ENCODE data around the gene FAM180A. TPM values are rescaled to one million over a fixed set of nuclear protein-coding genes. Genes with fewer than 3 reads are reported as not detected.
A peak's percentile ranks its signal among the peaks of the same experiment; 100 is the strongest.

The FAM180A gene
- total RNA-seq, 2 donors from 2014 or later = not detected

GRCh38 chr7:135712182-135712782, 36.3 kb downstream of the FAM180A start:
- H3K4me3 Mint-ChIP-seq = no peak overlapping the region
- no peak overlapping the region for H3K27ac Mint-ChIP-seq
- H3K36me3 Mint-ChIP-seq (ENCODE audit: low read depth) = no peaks in the 10 kb centered on the region
- Histone ChIP-seq H3K36me3 (ENCODE audit: control insufficient read depth, insufficient read depth, low read length) (no peaks in the 10 kb centered on the region), H3K4me1 (ENCODE audit: control insufficient read depth, insufficient read depth, low read length) (peaks cover 6% of the 10 kb centered on the region), H3K4me3 (ENCODE audit: low read length) (no peak overlapping the region), H3K9me3 (ENCODE audit: control insufficient read depth, low read length) (no peaks in the 10 kb centered on the region), H3K9ac (ENCODE audit: extremely low read depth, low read length, poor library complexity, severe bottlenecking) (no peak overlapping the region), H3K27me3 (ENCODE audit: control insufficient read depth, insufficient read depth, low read length, poor library complexity, severe bottlenecking) (no peaks in the 10 kb centered on the region), H3K27ac (ENCODE audit: low read depth, low read length) (no peak overlapping the region)
- no peak for DNase-seq
- no peaks in the 10 kb centered on the region for H3K9me3 Mint-ChIP-seq
- H3K27me3 Mint-ChIP-seq (ENCODE audit: insufficient read depth) = no peaks in the 10 kb centered on the region
- TF ChIP-seq, protein P1, sequence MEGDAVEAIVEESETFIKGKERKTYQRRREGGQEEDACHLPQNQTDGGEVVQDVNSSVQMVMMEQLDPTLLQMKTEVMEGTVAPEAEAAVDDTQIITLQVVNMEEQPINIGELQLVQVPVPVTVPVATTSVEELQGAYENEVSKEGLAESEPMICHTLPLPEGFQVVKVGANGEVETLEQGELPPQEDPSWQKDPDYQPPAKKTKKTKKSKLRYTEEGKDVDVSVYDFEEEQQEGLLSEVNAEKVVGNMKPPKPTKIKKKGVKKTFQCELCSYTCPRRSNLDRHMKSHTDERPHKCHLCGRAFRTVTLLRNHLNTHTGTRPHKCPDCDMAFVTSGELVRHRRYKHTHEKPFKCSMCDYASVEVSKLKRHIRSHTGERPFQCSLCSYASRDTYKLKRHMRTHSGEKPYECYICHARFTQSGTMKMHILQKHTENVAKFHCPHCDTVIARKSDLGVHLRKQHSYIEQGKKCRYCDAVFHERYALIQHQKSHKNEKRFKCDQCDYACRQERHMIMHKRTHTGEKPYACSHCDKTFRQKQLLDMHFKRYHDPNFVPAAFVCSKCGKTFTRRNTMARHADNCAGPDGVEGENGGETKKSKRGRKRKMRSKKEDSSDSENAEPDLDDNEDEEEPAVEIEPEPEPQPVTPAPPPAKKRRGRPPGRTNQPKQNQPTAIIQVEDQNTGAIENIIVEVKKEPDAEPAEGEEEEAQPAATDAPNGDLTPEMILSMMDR (conservative IDR thresholded peaks at IDR 0.05) = no peak
- 89% methylated on average over 4 of the region's 4 CpGs; no CpG with 5 or more reads in 1 of the 2 experiments for WGBS, 2 experiments (ENCODE audit: insufficient coverage in 1 of 2, insufficient read length in 1 of 2)
- H3K4me1 Mint-ChIP-seq = peaks cover 14% of the 10 kb centered on the region

GRCh38 chr7:135711139-135711469, 37.5 kb downstream of the FAM180A start:
- DNase-seq = no peak
- no peaks in the 10 kb centered on the region for H3K36me3 ChIP-seq (ENCODE audit: control insufficient read depth, insufficient read depth, low read length)
- no peak overlapping the region for H3K27ac ChIP-seq (ENCODE audit: low read depth, low read length)
- TF ChIP-seq, protein P1 (conservative IDR thresholded peaks at IDR 0.05) = peak; percentile 27
- Mint-ChIP-seq H3K36me3 (ENCODE audit: low read depth) (no peaks in the 10 kb centered on the region), H3K4me1 (peaks cover 10% of the 10 kb centered on the region), H3K27me3 (ENCODE audit: insufficient read depth) (no peaks in the 10 kb centered on the region), H3K9me3 (no peaks in the 10 kb centered on the region), H3K27ac (no peak overlapping the region), H3K4me3 (no peak overlapping the region)
- WGBS, 2 experiments (ENCODE audit: insufficient coverage in 1 of 2, insufficient read length in 1 of 2) = 77 to 79% methylated on average over 6 to 8 of the region's 8 CpGs
- H3K4me3 ChIP-seq (ENCODE audit: low read length) = no peak overlapping the region
- H3K27me3 ChIP-seq (ENCODE audit: control insufficient read depth, insufficient read depth, low read length, poor library complexity, severe bottlenecking) = no peaks in the 10 kb centered on the region
- no peak overlapping the region for H3K9ac ChIP-seq (ENCODE audit: extremely low read depth, low read length, poor library complexity, severe bottlenecking)
- no peaks in the 10 kb centered on the region for H3K9me3 ChIP-seq (ENCODE audit: control insufficient read depth, low read length)
- H3K4me1 ChIP-seq (ENCODE audit: control insufficient read depth, insufficient read depth, low read length) = peaks cover 6% of the 10 kb centered on the region

GRCh38 chr7:135710417-135711138, 38.0 kb downstream of the FAM180A start:
- DNase-seq = peak; percentile 76
- Mint-ChIP-seq H3K9me3 (no peaks in the 10 kb centered on the region), H3K4me3 (no peak overlapping the region), H3K27me3 (ENCODE audit: insufficient read depth) (no peaks in the 10 kb centered on the region), H3K4me1 (peaks cover 10% of the 10 kb centered on the region), H3K27ac (no peak overlapping the region), H3K36me3 (ENCODE audit: low read depth) (no peaks in the 10 kb centered on the region)
- no peak overlapping the region for H3K27ac ChIP-seq (ENCODE audit: low read depth, low read length)
- H3K9ac ChIP-seq (ENCODE audit: extremely low read depth, low read length, poor library complexity, severe bottlenecking) = no peak overlapping the region
- no peaks in the 10 kb centered on the region for H3K36me3 ChIP-seq (ENCODE audit: control insufficient read depth, insufficient read depth, low read length)
- H3K4me1 ChIP-seq (ENCODE audit: control insufficient read depth, insufficient read depth, low read length) = peaks cover 6% of the 10 kb centered on the region
- no peaks in the 10 kb centered on the region for H3K27me3 ChIP-seq (ENCODE audit: control insufficient read depth, insufficient read depth, low read length, poor library complexity, severe bottlenecking)
- H3K9me3 ChIP-seq (ENCODE audit: control insufficient read depth, low read length) = no peaks in the 10 kb centered on the region
- no peak overlapping the region for H3K4me3 ChIP-seq (ENCODE audit: low read length)
- WGBS, 2 experiments (ENCODE audit: insufficient coverage in 1 of 2, insufficient read length in 1 of 2) = 28 to 73% methylated on average over 2 to 9 of the region's 11 CpGs
- TF ChIP-seq, protein P1 (conservative IDR thresholded peaks at IDR 0.05) = peak; percentile 97
